Mesendoderm (in vitro differentiated cells): ENCODE data around the gene FLNB.

Experiments used
- DNase-seq: peaks from one replicate; pipeline ENCODE4 v3.0.0; 2013
- H2AK5ac ChIP-seq: 2 replicates; pipeline ENCODE4 v1.6.1; 2013; ENCODE audit warnings: low read length, inconsistent platforms
- H2BK120ac ChIP-seq: 2 replicates; pipeline ENCODE4 v1.6.1; 2013; ENCODE audit warnings: low read depth, mild to moderate bottlenecking, low read length, moderate library complexity, mixed read lengths
- H2BK15ac ChIP-seq: replicated peaks from 2 replicates; pipeline ENCODE4 v1.6.1; 2013; ENCODE audit warnings: low read depth, mild to moderate bottlenecking, moderate library complexity
- H2BK5ac ChIP-seq: 2 replicates; pipeline ENCODE4 v1.6.1; 2013; ENCODE audit warnings: low read length, inconsistent platforms
- H3K18ac ChIP-seq: 2 replicates; pipeline ENCODE4 v1.6.1; 2013; ENCODE audit warnings: mild to moderate bottlenecking, low read length, mixed read lengths
- H3K23ac ChIP-seq: one replicate; pipeline ENCODE4 v1.6.1; 2013; ENCODE audit warnings: low read length
- H3K27ac ChIP-seq: 2 replicates; pipeline ENCODE4 v1.5.1; 2013; ENCODE audit warnings: low read depth, mild to moderate bottlenecking, inconsistent platforms, low read length, moderate library complexity
- H3K27me3 ChIP-seq: 2 replicates; pipeline ENCODE4 v1.6.1; 2013; ENCODE audit warnings: low read length, control low read depth, mild to moderate bottlenecking, inconsistent platforms; ENCODE audit not compliant: insufficient read depth, poor library complexity
- H3K36me3 ChIP-seq: 2 replicates; pipeline ENCODE4 v1.6.1; 2013; ENCODE audit warnings: low read length, inconsistent platforms; ENCODE audit not compliant: control insufficient read depth, insufficient read depth
- H3K4ac ChIP-seq: one replicate; pipeline ENCODE4 v1.6.1; 2013; ENCODE audit warnings: low read depth, mild to moderate bottlenecking, low read length, moderate library complexity
- H3K4me1 ChIP-seq: 2 replicates; pipeline ENCODE4 v1.6.1; 2013; ENCODE audit warnings: low read depth, low read length, inconsistent platforms; ENCODE audit not compliant: control insufficient read depth
- H3K4me2 ChIP-seq: 2 replicates; pipeline ENCODE4 v1.6.1; 2013; ENCODE audit warnings: low read length
- H3K4me3 ChIP-seq: 2 replicates; pipeline ENCODE4 v1.5.1; 2013; ENCODE audit warnings: mild to moderate bottlenecking, low read length
- H3K56ac ChIP-seq: one replicate; pipeline ENCODE4 v1.6.1; 2013; ENCODE audit warnings: low read length
- H3K79me1 ChIP-seq: 2 replicates; pipeline ENCODE4 v1.6.1; 2013; ENCODE audit warnings: low read length, inconsistent platforms
- H3K79me2 ChIP-seq: 2 replicates; pipeline ENCODE4 v1.6.1; 2013; ENCODE audit warnings: mild to moderate bottlenecking, low read length; ENCODE audit not compliant: control insufficient read depth, insufficient read depth
- H3K9ac ChIP-seq: 2 replicates; pipeline ENCODE4 v1.6.1; 2013; ENCODE audit warnings: low read length, inconsistent platforms
- H4K5ac ChIP-seq: one replicate; pipeline ENCODE4 v1.6.1; 2013; ENCODE audit warnings: low read length
- H4K8ac ChIP-seq: one replicate; pipeline ENCODE4 v1.6.1; 2013; ENCODE audit warnings: low read depth, mild to moderate bottlenecking, control low read depth, low read length, moderate library complexity
- whole genome bisulfite sequencing: extraction: QIAGEN DNeasy Blood & Tissue Kit; methylation state at CpG from one replicate; pipeline ENCODE4 v1.1.7; 2013; ENCODE audit warnings: low lambda C conversion rate, missing lambda C conversion rate; ENCODE audit not compliant: insufficient coverage; ENCODE audit errors: extremely low coverage; 5-methylcytosine and 5-hydroxymethylcytosine counted together

The FLNB gene

GRCh38 chr3:58106061-58106460, 97.8 kb downstream of the FLNB start:
- no peak overlapping the region for H3K4ac ChIP-seq
- H3K56ac ChIP-seq = no peak overlapping the region
- no peak overlapping the region for H2AK5ac ChIP-seq
- no peak overlapping the region for H4K5ac ChIP-seq
- no peak overlapping the region for H3K27ac ChIP-seq
- no peak overlapping the region for H2BK120ac ChIP-seq
- H3K4me3 ChIP-seq = no peak overlapping the region
- no peaks in the 10 kb centered on the region for H3K79me2 ChIP-seq
- DNase-seq = no peak
- no peaks in the 10 kb centered on the region for H3K27me3 ChIP-seq
- no peaks in the 10 kb centered on the region for H3K79me1 ChIP-seq
- no peak overlapping the region for H3K18ac ChIP-seq
- H3K9ac ChIP-seq = no peak overlapping the region
- H2BK15ac ChIP-seq = no peak overlapping the region
- WGBS = no CpG with 5 or more reads among the region's 2 CpGs
- H3K36me3 ChIP-seq = peaks cover 9% of the 10 kb centered on the region
- H3K4me1 ChIP-seq = no peaks in the 10 kb centered on the region
- H3K4me2 ChIP-seq = no peak overlapping the region
- H3K23ac ChIP-seq = no peak overlapping the region
- H2BK5ac ChIP-seq = no peak overlapping the region
- no peak overlapping the region for H4K8ac ChIP-seq

GRCh38 chr3:58106640-58107039, 98.4 kb downstream of the FLNB start:
- Histone ChIP-seq H3K4me2 (no peak overlapping the region), H3K23ac (no peak overlapping the region), H2BK5ac (no peak overlapping the region), H3K4me3 (no peak overlapping the region), H3K18ac (no peak overlapping the region), H2BK120ac (no peak overlapping the region), H4K8ac (no peak overlapping the region), H3K79me2 (no peaks in the 10 kb centered on the region), H4K5ac (no peak overlapping the region), H3K4ac (no peak overlapping the region), H2AK5ac (no peak overlapping the region), H3K27me3 (no peaks in the 10 kb centered on the region), H3K9ac (no peak overlapping the region), H2BK15ac (no peak overlapping the region), H3K56ac (no peak overlapping the region), H3K36me3 (peaks cover 8% of the 10 kb centered on the region), H3K79me1 (no peaks in the 10 kb centered on the region), H3K4me1 (no peaks in the 10 kb centered on the region), H3K27ac (no peak overlapping the region)
- DNase-seq = no peak
- WGBS = no CpG with 5 or more reads among the region's 8 CpGs

- Histone ChIP-seq H2BK15ac (no peak overlapping the region), H3K4me3 (no peak overlapping the region), H4K5ac (no peak overlapping the region), H3K56ac (no peak overlapping the region), H2AK5ac (no peak overlapping the region), H2BK120ac (no peak overlapping the region), H3K27me3 (no peaks in the 10 kb centered on the region), H2BK5ac (no peak overlapping the region), H3K4me2 (no peak overlapping the region), H3K79me2 (no peaks in the 10 kb centered on the region), H3K27ac (no peak overlapping the region), H3K23ac (no peak overlapping the region), H3K9ac (no peak overlapping the region), H4K8ac (no peak overlapping the region), H3K4me1 (no peaks in the 10 kb centered on the region), H3K36me3 (peaks cover 5% of the 10 kb centered on the region), H3K4ac (no peak overlapping the region), H3K79me1 (no peaks in the 10 kb centered on the region), H3K18ac (no peak overlapping the region)
- DNase-seq = no peak
- no CpG with 5 or more reads among the region's 6 CpGs for WGBS
Observed at GRCh38 chr3:58107597-58107996, 99.4 kb downstream of the FLNB start.

- WGBS = no CpG with 5 or more reads among the region's 5 CpGs
- no peak overlapping the region for H3K27ac ChIP-seq
- no peaks in the 10 kb centered on the region for H3K27me3 ChIP-seq
- no peaks in the 10 kb centered on the region for H3K79me1 ChIP-seq
- no peak overlapping the region for H2BK15ac ChIP-seq
- H3K56ac ChIP-seq = no peak overlapping the region
- no peak overlapping the region for H3K9ac ChIP-seq
- H3K4me2 ChIP-seq = no peak overlapping the region
- peaks cover 5% of the 10 kb centered on the region for H3K36me3 ChIP-seq
- H3K18ac ChIP-seq = no peak overlapping the region
- no peak overlapping the region for H4K5ac ChIP-seq
- no peak overlapping the region for H3K4me3 ChIP-seq
- H3K4me1 ChIP-seq = no peaks in the 10 kb centered on the region
- no peak overlapping the region for H2BK5ac ChIP-seq
- H4K8ac ChIP-seq = no peak overlapping the region
- no peak overlapping the region for H3K4ac ChIP-seq
- no peak overlapping the region for H3K23ac ChIP-seq
- no peaks in the 10 kb centered on the region for H3K79me2 ChIP-seq
- no peak for DNase-seq
- H2BK120ac ChIP-seq = no peak overlapping the region
- no peak overlapping the region for H2AK5ac ChIP-seq
Observed at GRCh38 chr3:58109752-58110151, 101.5 kb downstream of the FLNB start.

- no peak overlapping the region for H3K56ac ChIP-seq
- H3K27me3 ChIP-seq = no peaks in the 10 kb centered on the region
- no peak for DNase-seq
- no peak overlapping the region for H3K9ac ChIP-seq
- no peak overlapping the region for H2AK5ac ChIP-seq
- H3K4me1 ChIP-seq = no peaks in the 10 kb centered on the region
- H3K18ac ChIP-seq = no peak overlapping the region
- H3K36me3 ChIP-seq = peaks cover 5% of the 10 kb centered on the region
- no CpG with 5 or more reads among the region's 11 CpGs for WGBS
- no peak overlapping the region for H2BK5ac ChIP-seq
- H3K27ac ChIP-seq = no peak overlapping the region
- H2BK15ac ChIP-seq = no peak overlapping the region
- H3K79me2 ChIP-seq = no peaks in the 10 kb centered on the region
- H3K79me1 ChIP-seq = no peaks in the 10 kb centered on the region
- H3K4ac ChIP-seq = no peak overlapping the region
- no peak overlapping the region for H4K5ac ChIP-seq
- no peak overlapping the region for H3K23ac ChIP-seq
- no peak overlapping the region for H2BK120ac ChIP-seq
- H3K4me3 ChIP-seq = no peak overlapping the region
- no peak overlapping the region for H4K8ac ChIP-seq
- H3K4me2 ChIP-seq = no peak overlapping the region
Observed at GRCh38 chr3:58111513-58112184, 103.4 kb downstream of the FLNB start.

- no CpG with 5 or more reads among the region's 6 CpGs for WGBS
- Histone ChIP-seq H3K4me1 (no peaks in the 10 kb centered on the region), H2BK5ac (no peak overlapping the region)
Observed at GRCh38 chr3:58112185-58112535, 103.9 kb downstream of the FLNB start.

More at GRCh38 chr3:58112185-58112535, 103.9 kb downstream of the FLNB start:
- H3K56ac ChIP-seq = no peak overlapping the region
- no peak overlapping the region for H3K4me3 ChIP-seq
- no peak overlapping the region for H4K8ac ChIP-seq
- H2BK15ac ChIP-seq = no peak overlapping the region
- H4K5ac ChIP-seq = no peak overlapping the region
- no peak overlapping the region for H2AK5ac ChIP-seq
- H3K4me2 ChIP-seq = no peak overlapping the region
- H3K23ac ChIP-seq = no peak overlapping the region
- peaks cover 5% of the 10 kb centered on the region for H3K36me3 ChIP-seq
- no peak overlapping the region for H3K18ac ChIP-seq
- no peak overlapping the region for H3K9ac ChIP-seq
- H3K79me1 ChIP-seq = no peaks in the 10 kb centered on the region
- H3K27ac ChIP-seq = no peak overlapping the region
- H3K27me3 ChIP-seq = no peaks in the 10 kb centered on the region
- no peaks in the 10 kb centered on the region for H3K79me2 ChIP-seq
- no peak for DNase-seq
- no peak overlapping the region for H3K4ac ChIP-seq
- H2BK120ac ChIP-seq = no peak overlapping the region
